Measurements from ENCODE around the gene XDH. TPM values are rescaled to one million over a fixed set of nuclear protein-coding genes. Genes with fewer than 3 reads are reported as not detected.

Gene XDH
- total and polyA plus RNA-seq, 2 experiments from 2014 or later, result 1.8 to 2.4 TPM

- no peaks in the 10 kb centered on the region for H3K36me3 ChIP-seq (ENCODE audit: low read depth)
- no peaks in the 10 kb centered on the region for H3K27me3 ChIP-seq (replicated peaks; ENCODE audit: insufficient read depth)
- H3K4me1 ChIP-seq (ENCODE audit: insufficient read depth), result peaks cover 43% of the 10 kb centered on the region
- H3K4me2 ChIP-seq (ENCODE audit: unreplicated experiment), result no peak overlapping the region
- no peak overlapping the region for H3K27ac ChIP-seq
- no peak overlapping the region for H2AFZ ChIP-seq
- WGBS, 2 experiments (ENCODE audit: low coverage in 1 of 2, low lambda C conversion rate in 2 of 2, missing lambda C conversion rate in 2 of 2), result 77 to 89% methylated on average over 5 of the region's 5 CpGs
- no peaks in the 10 kb centered on the region for H4K20me1 ChIP-seq (ENCODE audit: insufficient read depth)
- H3F3A ChIP-seq (ENCODE audit: insufficient read depth), result peaks cover 41% of the 10 kb centered on the region
- no peak for DNase-seq
- no peaks in the 10 kb centered on the region for H3K9me3 ChIP-seq (ENCODE audit: low read depth)
- TF ChIP-seq EZH2 (IDR thresholded peaks at IDR 0.05; ENCODE audit: insufficient read depth, poor library complexity, severe bottlenecking), result no peak
- TF ChIP-seq EZH2phosphoT487 (IDR thresholded peaks at IDR 0.05; ENCODE audit: insufficient read depth, low read depth), result no peak
- H3K9ac ChIP-seq, result no peak overlapping the region
- no peaks in the 10 kb centered on the region for H3K9me2 ChIP-seq (ENCODE audit: insufficient read depth)
- in situ Hi-C loops (cut with MboI), result loop anchor here (10.0 to 25.0 kb wide), 2 partner anchors 404 to 618 kb away; no protein-coding TSS in a partner anchor
- H3K79me2 ChIP-seq (ENCODE audit: insufficient read depth), result no peaks in the 10 kb centered on the region
- H3K4me3 ChIP-seq, result no peak overlapping the region
Observed at GRCh38 chr2:31333046-31333445, 81.5 kb downstream of the XDH start.

- Histone ChIP-seq H3K36me3 (ENCODE audit: low read depth) (no peaks in the 10 kb centered on the region), H3K9me3 (ENCODE audit: low read depth) (no peaks in the 10 kb centered on the region), H4K20me1 (ENCODE audit: insufficient read depth) (no peaks in the 10 kb centered on the region), H3K9ac (no peak overlapping the region), H3K9me2 (ENCODE audit: insufficient read depth) (no peaks in the 10 kb centered on the region), H3K4me3 (no peak overlapping the region), H3K27ac (no peak overlapping the region), H2AFZ (no peak overlapping the region), H3K79me2 (ENCODE audit: insufficient read depth) (no peaks in the 10 kb centered on the region), H3K4me2 (ENCODE audit: unreplicated experiment) (no peak overlapping the region), H3K27me3 (replicated peaks; ENCODE audit: insufficient read depth) (no peaks in the 10 kb centered on the region), H3K4me1 (ENCODE audit: insufficient read depth) (peaks cover 39% of the 10 kb centered on the region), H3F3A (ENCODE audit: insufficient read depth) (peaks cover 37% of the 10 kb centered on the region)
- TF ChIP-seq EZH2 (IDR thresholded peaks at IDR 0.05; ENCODE audit: insufficient read depth, poor library complexity, severe bottlenecking) (no peak), EZH2phosphoT487 (IDR thresholded peaks at IDR 0.05; ENCODE audit: insufficient read depth, low read depth) (no peak)
- in situ Hi-C loops (cut with MboI), result loop anchor here (10.0 to 25.0 kb wide), 2 partner anchors 405 to 618 kb away; no protein-coding TSS in a partner anchor
- 76 to 81% methylated on average over 5 of the region's 5 CpGs for WGBS, 2 experiments (ENCODE audit: low coverage in 1 of 2, low lambda C conversion rate in 2 of 2, missing lambda C conversion rate in 2 of 2)
- no peak for DNase-seq
Observed at GRCh38 chr2:31332521-31332920, 82.0 kb downstream of the XDH start.

- no peak for TF ChIP-seq EZH2 (IDR thresholded peaks at IDR 0.05; ENCODE audit: insufficient read depth, poor library complexity, severe bottlenecking)
- TF ChIP-seq EZH2phosphoT487 (IDR thresholded peaks at IDR 0.05; ENCODE audit: insufficient read depth, low read depth), result no peak
- Histone ChIP-seq H3K27me3 (replicated peaks; ENCODE audit: insufficient read depth) (no peaks in the 10 kb centered on the region), H3K9me2 (ENCODE audit: insufficient read depth) (no peaks in the 10 kb centered on the region), H3K79me2 (ENCODE audit: insufficient read depth) (no peaks in the 10 kb centered on the region), H3K4me3 (no peak overlapping the region), H2AFZ (no peak overlapping the region), H3K27ac (no peak overlapping the region), H3K36me3 (ENCODE audit: low read depth) (no peaks in the 10 kb centered on the region), H3K4me1 (ENCODE audit: insufficient read depth) (peaks cover 25% of the 10 kb centered on the region), H3K9me3 (ENCODE audit: low read depth) (no peaks in the 10 kb centered on the region), H3F3A (ENCODE audit: insufficient read depth) (peaks cover 23% of the 10 kb centered on the region), H3K4me2 (ENCODE audit: unreplicated experiment) (no peak overlapping the region), H4K20me1 (ENCODE audit: insufficient read depth) (no peaks in the 10 kb centered on the region), H3K9ac (no peak overlapping the region)
- WGBS, 2 experiments (ENCODE audit: low coverage in 1 of 2, low lambda C conversion rate in 2 of 2, missing lambda C conversion rate in 2 of 2), result 72 to 73% methylated on average over 8 of the region's 8 CpGs
- DNase-seq, result no peak
- in situ Hi-C loops (cut with MboI), result loop anchor here (10.0 to 25.0 kb wide), 2 partner anchors 406 to 616 kb away; no protein-coding TSS in a partner anchor
Observed at GRCh38 chr2:31331156-31331555, 83.4 kb downstream of the XDH start.

DNA sequence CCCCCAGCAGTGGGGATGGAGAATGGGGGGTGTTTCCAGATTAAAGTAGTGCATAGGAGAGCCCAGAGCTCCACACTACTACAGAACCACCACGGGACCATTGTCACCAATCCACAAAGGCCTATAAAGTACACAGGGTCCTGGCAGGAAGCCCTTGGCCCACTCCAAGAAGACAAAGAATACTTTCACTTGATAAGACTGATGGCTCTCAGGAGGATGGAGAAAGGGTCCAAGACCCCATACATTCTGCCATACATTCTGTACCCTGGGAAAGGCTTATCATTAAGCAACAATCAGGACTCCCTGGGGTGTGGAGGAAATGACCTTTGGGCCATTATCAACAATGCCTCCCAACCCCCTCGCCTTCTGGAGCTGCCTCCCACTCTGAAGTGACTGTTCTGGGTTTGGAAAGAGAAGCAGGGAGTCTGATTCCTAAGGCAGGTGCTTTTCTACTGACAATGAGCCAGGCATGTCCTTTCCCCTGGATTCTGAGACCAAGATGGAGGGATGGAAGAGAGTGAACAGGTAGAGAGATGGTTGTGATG lies 85.4 kb downstream of the XDH start:
- H3K9me3 ChIP-seq (ENCODE audit: low read depth), result no peaks in the 10 kb centered on the region
- in situ Hi-C loops (cut with MboI), result loop anchor here (25.0 kb wide), 1 partner anchor 408 kb away; no protein-coding TSS in a partner anchor

More for the DNA sequence above, 85.4 kb downstream of the XDH start:
- H3K4me3 ChIP-seq, result no peak overlapping the region
- H3K36me3 ChIP-seq (ENCODE audit: low read depth), result no peaks in the 10 kb centered on the region
- no peak overlapping the region for H2AFZ ChIP-seq
- H3K27ac ChIP-seq, result no peak overlapping the region
- no peaks in the 10 kb centered on the region for H3K27me3 ChIP-seq (replicated peaks; ENCODE audit: insufficient read depth)
- H3K9me2 ChIP-seq (ENCODE audit: insufficient read depth), result no peaks in the 10 kb centered on the region
- H3K79me2 ChIP-seq (ENCODE audit: insufficient read depth), result no peaks in the 10 kb centered on the region
- peaks cover 11% of the 10 kb centered on the region for H3K4me1 ChIP-seq (ENCODE audit: insufficient read depth)
- DNase-seq, result no peak
- no peaks in the 10 kb centered on the region for H4K20me1 ChIP-seq (ENCODE audit: insufficient read depth)
- WGBS, 2 experiments (ENCODE audit: low coverage in 1 of 2, low lambda C conversion rate in 2 of 2, missing lambda C conversion rate in 2 of 2), result 69 to 79% methylated on average over 2 of the region's 2 CpGs
- peaks cover 5% of the 10 kb centered on the region; the same call in 1 of the 2 replicates for H3F3A ChIP-seq (ENCODE audit: insufficient read depth)
- TF ChIP-seq EZH2 (IDR thresholded peaks at IDR 0.05; ENCODE audit: insufficient read depth, poor library complexity, severe bottlenecking) (no peak), EZH2phosphoT487 (IDR thresholded peaks at IDR 0.05; ENCODE audit: insufficient read depth, low read depth) (no peak)
- H3K9ac ChIP-seq, result no peak overlapping the region
- no peak overlapping the region for H3K4me2 ChIP-seq (ENCODE audit: unreplicated experiment)

All from GM23248 (cell line).